GM19328 (cell line): ENCODE measurements around the gene DDX24.

Experiments
- ATAC-seq: cut with Tn5 transposase; IDR thresholded peaks from one replicate; pipeline ENCODE4 v1.9.1; 2021; ENCODE audit warnings: mild to moderate bottlenecking, moderate library complexity; ENCODE audit not compliant: unreplicated experiment

DDX24 gene

GRCh38 chr14:94115058-94115591 is 34.1 kb upstream of the DDX24 start:
- ATAC-seq = no peak

- no peak for ATAC-seq
Measured at GRCh38 chr14:94114589-94115057, 33.6 kb upstream of the DDX24 start.

GRCh38 chr14:94113908-94114588 is 33.0 kb upstream of the DDX24 start:
- no peak for ATAC-seq

GRCh38 chr14:94113490-94113889 is 32.5 kb upstream of the DDX24 start:
- ATAC-seq = no peak

- no peak for ATAC-seq
Measured at GRCh38 chr14:94113073-94113472, 32.1 kb upstream of the DDX24 start.

- no peak for ATAC-seq
Measured at GRCh38 chr14:94112513-94113063, 31.6 kb upstream of the DDX24 start.

GRCh38 chr14:94111276-94112095 is 30.5 kb upstream of the DDX24 start:
- ATAC-seq = no peak

- no peak for ATAC-seq
Measured at GRCh38 chr14:94110552-94111181, 29.7 kb upstream of the DDX24 start, which contains the start of gene IFI27. TSS of gene IFI27 (plus strand) at chr14:94110736.

- ATAC-seq = no peak
Measured at GRCh38 chr14:94109915-94110250, 28.9 kb upstream of the DDX24 start.

GRCh38 chr14:94104731-94105130 is 23.7 kb upstream of the DDX24 start:
- no peak for ATAC-seq

GRCh38 chr14:94103554-94104150 is 22.6 kb upstream of the DDX24 start:
- ATAC-seq = no peak

- no peak for ATAC-seq
Measured at GRCh38 chr14:94102768-94103482, 21.9 kb upstream of the DDX24 start.

GRCh38 chr14:94101748-94102147 is 20.7 kb upstream of the DDX24 start:
- no peak for ATAC-seq

GRCh38 chr14:94100847-94101246 is 19.8 kb upstream of the DDX24 start:
- ATAC-seq = no peak

- ATAC-seq = no peak
Measured at GRCh38 chr14:94099006-94099405, 18.0 kb upstream of the DDX24 start.

- ATAC-seq = no peak
Measured at GRCh38 chr14:94098326-94098992, 17.5 kb upstream of the DDX24 start.

GRCh38 chr14:94097091-94097490 is 16.1 kb upstream of the DDX24 start:
- no peak for ATAC-seq

- no peak for ATAC-seq
Measured at GRCh38 chr14:94093418-94093817, 12.4 kb upstream of the DDX24 start.

- no peak for ATAC-seq
Measured at GRCh38 chr14:94089479-94089878, 8.5 kb upstream of the DDX24 start.

- ATAC-seq = no peak
Measured at GRCh38 chr14:94088516-94088915, 7.5 kb upstream of the DDX24 start.
